HepG2 (cell line): ENCODE data around the gene TMEM41A. TPM values are rescaled to one million over a fixed set of nuclear protein-coding genes. Genes with fewer than 3 reads are reported as not detected.

ENCODE experiments used
- ATAC-seq: fragments of 200-7000 bp; cut with Tn5 transposase; 3 replicates; pipeline ENCODE4 v1.9.1; 2020; ENCODE audit warnings: mild to moderate bottlenecking, moderate library complexity
- BruUV-seq: library from RNA; stranded (reverse); fragments of 400-500 nt; replicated peaks from 2 replicates; lab custom pipeline; 2021; lab: Mats Ljungman, UMichigan
- CTCF ChIA-PET: fragments of 300-600 bp; formaldehyde crosslinking; extraction: SDS; loops from one replicate; lab custom pipeline; 2021; ENCODE audit warnings: low total read pairs, inconsistent platforms, low intra/inter-chr PET ratio; lab: Yijun Ruan, JAX
- POLR2A ChIA-PET: fragments of 350-600 bp; sonication (Branson Sonifier 250); formaldehyde crosslinking; loops from one replicate; lab custom pipeline; 2020; ENCODE audit warnings: antibody characterized with exemption, inconsistent platforms; lab: Yijun Ruan, JAX
- DNase-seq: peaks from one replicate; pipeline ENCODE4 v3.0.0-alpha.2; 2015; ENCODE audit warnings: low spot score
- FAIRE-seq: peaks from 3 replicates; lab custom pipeline; 2011; peaks lifted over from hg19 to GRCh38; lab: Jason Lieb, UNC
- H2AFZ ChIP-seq: one replicate; pipeline ENCODE4 v1.6.1; 2011; ENCODE audit warnings: low read length, inconsistent platforms
- H3K27ac ChIP-seq: fragments of 300-600 bp; 3 replicates; pipeline ENCODE4 v1.8.0; 2011; ENCODE audit warnings: mixed run types, mild to moderate bottlenecking, mixed read lengths, low read length, inconsistent platforms; ENCODE audit not compliant: insufficient read depth; ENCODE audit errors: extremely low read length
- H3K27me3 ChIP-seq, 2 experiments: fragments of 200-600 bp in 1 of 2; 2 replicates in 1 of 2; 3 replicates in 1 of 2; pipeline versions ENCODE4 v1.6.0 to v1.8.0; 2011; ENCODE audit warnings: low read length in 2 of 2, mild to moderate bottlenecking in 2 of 2, moderate library complexity in 2 of 2, inconsistent platforms in 1 of 2; ENCODE audit not compliant: insufficient read depth in 2 of 2, control insufficient read depth in 1 of 2
- H3K36me3 ChIP-seq, 2 experiments: fragments of 200-600 bp in 1 of 2; replicated peaks in 1 of 2; 2 replicates in 1 of 2; 3 replicates in 1 of 2; pipeline versions ENCODE4 v1.5.1 to v1.8.0; 2011; ENCODE audit warnings: low read length in 2 of 2, inconsistent platforms in 1 of 2; ENCODE audit not compliant: insufficient read depth in 2 of 2, control insufficient read depth in 1 of 2
- H3K4me1 ChIP-seq: 2 replicates; pipeline ENCODE4 v1.5.1; 2012; ENCODE audit warnings: low read length, inconsistent platforms; ENCODE audit not compliant: insufficient read depth
- H3K4me2 ChIP-seq: 2 replicates; pipeline ENCODE4 v1.6.0; 2011; ENCODE audit warnings: low read depth, low read length, inconsistent platforms
- H3K4me3 ChIP-seq, 3 experiments: fragments of 200-600 bp in 1 of 3; sonication (generic), shearing (Covaris generic) in 1 of 3; replicated peaks in 1 of 3; 2 replicates each; pipeline ENCODE4 v1.5.1; 2011 to 2016; ENCODE audit warnings: low read length in 3 of 3, inconsistent platforms in 2 of 3, low read depth in 2 of 3, mild to moderate bottlenecking in 2 of 3, control low read depth in 1 of 3, mixed read lengths in 1 of 3; ENCODE audit not compliant: insufficient read depth in 1 of 3
- H3K79me2 ChIP-seq: one replicate; pipeline ENCODE4 v1.6.1; 2011; ENCODE audit warnings: low read length, inconsistent platforms; ENCODE audit not compliant: insufficient read depth
- H3K9ac ChIP-seq: 2 replicates; pipeline ENCODE4 v1.6.0; 2011; ENCODE audit warnings: mild to moderate bottlenecking, low read depth, low read length, inconsistent platforms; ENCODE audit not compliant: insufficient read depth
- H3K9me3 ChIP-seq: 2 replicates; pipeline ENCODE4 v1.5.1; 2012; ENCODE audit warnings: mild to moderate bottlenecking, low read length
- H4K20me1 ChIP-seq: 2 replicates; pipeline ENCODE4 v1.6.0; 2011; ENCODE audit warnings: inconsistent platforms, mild to moderate bottlenecking, low read length, moderate library complexity; ENCODE audit not compliant: insufficient read depth
- CEBPG ChIP-seq: IDR thresholded peaks from 2 replicates; pipeline ENCODE4 v1.6.1; 2016
- ETV6 ChIP-seq: sonication (generic); formaldehyde crosslinking; conservative IDR thresholded peaks from 2 replicates; pipeline ENCODE4 v1.4.0; 2020; ENCODE audit warnings: missing genetic modification reagents
- POLR2AphosphoS2 ChIP-seq: IDR thresholded peaks from 2 replicates; pipeline ENCODE4 v1.6.1; 2011; ENCODE audit warnings: low read depth, low read length, improper control_type of control experiment
- RFXANK ChIP-seq: IDR thresholded peaks from 2 replicates; pipeline ENCODE4 v1.6.1; 2016
- RXRA ChIP-seq: sonication (generic); formaldehyde crosslinking; IDR thresholded peaks from 2 replicates; pipeline ENCODE4 v1.5.1; 2020; ENCODE audit warnings: missing genetic modification reagents
- ZFP36 ChIP-seq: fragments of 150-350 bp; IDR thresholded peaks from 2 replicates; pipeline ENCODE4 v1.6.1; 2018; ENCODE audit warnings: borderline replicate concordance, low read length, low read depth; ENCODE audit not compliant: partially characterized antibody
- ZFX ChIP-seq: sonication (generic); formaldehyde crosslinking; IDR thresholded peaks from 2 replicates; pipeline ENCODE4 v1.4.0; 2020; ENCODE audit warnings: mild to moderate bottlenecking, low read depth, missing genetic modification reagents, moderate library complexity
- ZNF354B ChIP-seq: sonication (generic); formaldehyde crosslinking; IDR thresholded peaks from 2 replicates; pipeline ENCODE4 v1.8.0; 2022; ENCODE audit warnings: mild to moderate bottlenecking, missing genetic modification reagents
- WGBS: methylation state at CpG from one replicate; pipeline ENCODE4 v1.1.6; 2017; ENCODE audit warnings: low lambda C conversion rate; 5-methylcytosine and 5-hydroxymethylcytosine counted together
- in situ Hi-C: cut with HindIII; loops from 2 replicates; pipeline ENCODE4 v1.10.0; 2017; ENCODE audit warnings: low pct_unique_long_range_greater_than_20kb; ENCODE audit not compliant: extremely low pct_ligation_motif_present
- intact Hi-C: fragments of 100-400 bp; cut with micrococcal nuclease; formaldehyde crosslinking; loops from one replicate; pipeline ENCODE4 v1.10.0; 2022; ENCODE audit not compliant: unreplicated experiment
- polyA plus RNA-seq, 8 experiments: library from polyadenylated mRNA; depleted of rRNA in 3 of 8; stranded (reverse) in 7 of 8; unstranded in 1 of 8; fragments of >200 nt; fragmentation: Illumina TruSeq in 4 of 8; extraction: Trizol in 4 of 8; gene quantifications; 2 replicates each; pipeline versions ENCODE4 v1.2.1 to v1.2.3, GENCODE V29; 2011 to 2016; ENCODE audit warnings: low read depth in 4 of 8, missing spikeins in 1 of 8, mixed read lengths in 1 of 8; ENCODE audit not compliant: insufficient read depth in 1 of 8
- total RNA-seq, 5 experiments: library from RNA; depleted of rRNA; stranded (reverse); fragments of >200 nt; fragmentation: Illumina TruSeq; extraction: Trizol; gene quantifications; 2 replicates each; pipeline ENCODE4 v1.2.3, GENCODE V29; 2016; ENCODE audit warnings: low read depth in 1 of 5
- TF ChIP-seq, protein P1 (sequence below): sonication (generic); formaldehyde crosslinking; IDR thresholded peaks from 2 replicates; pipeline ENCODE4 v1.5.0; 2020; ENCODE audit warnings: missing genetic modification reagents
- TF ChIP-seq, protein P2 (sequence below): sonication (generic); formaldehyde crosslinking; IDR thresholded peaks from 2 replicates; pipeline ENCODE4 v1.8.1; 2023; ENCODE audit warnings: mild to moderate bottlenecking, moderate library complexity, missing genetic modification reagents

Gene TMEM41A
- total and polyA plus RNA-seq, 2 of the 13 experiments (the other 11 are each of a cell fraction or from before 2014, with no cell fraction given), result 30.0 to 40.0 TPM

DNA sequence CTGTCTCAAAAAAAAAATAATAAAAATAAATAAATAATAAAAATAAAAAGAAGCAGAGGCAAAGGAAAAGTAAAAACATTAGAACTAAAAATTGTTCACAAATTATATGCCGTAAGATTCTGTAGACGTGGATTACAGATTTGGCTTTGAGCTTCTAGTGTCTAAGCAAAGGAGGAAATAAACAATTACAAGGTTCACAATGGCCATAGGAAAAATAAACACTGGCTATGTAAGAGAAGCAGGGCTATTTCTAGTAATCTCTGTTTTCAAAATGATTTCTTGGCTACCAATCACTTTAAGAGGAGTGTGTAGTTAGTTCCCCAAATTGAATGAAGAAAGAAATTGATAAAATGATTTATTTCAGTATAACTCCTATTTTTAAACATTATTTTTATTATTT is 54.5 kb downstream of the TMEM41A start:
- no peak overlapping the region for H3K4me3 ChIP-seq
- no peak overlapping the region for H3K27ac ChIP-seq
- H3K4me2 ChIP-seq, result no peak overlapping the region
- in situ Hi-C loops, result no loop called here
- 100% methylated on average over 2 of the region's 2 CpGs for WGBS
- no peaks in the 10 kb centered on the region for H3K27me3 ChIP-seq
- H2AFZ ChIP-seq, result no peak overlapping the region
- no peak for ATAC-seq
- ChIA-PET CTCF (no interaction called here), POLR2A (no interaction called here)
- no peaks in the 10 kb centered on the region for H3K79me2 ChIP-seq
- no TSS peak for BruUV-seq
- DNase-seq, result no peak
- H3K9ac ChIP-seq, result no peak overlapping the region
- H4K20me1 ChIP-seq, result no peaks in the 10 kb centered on the region
- intact Hi-C loops, result no loop called here
- TF ChIP-seq, protein P1, sequence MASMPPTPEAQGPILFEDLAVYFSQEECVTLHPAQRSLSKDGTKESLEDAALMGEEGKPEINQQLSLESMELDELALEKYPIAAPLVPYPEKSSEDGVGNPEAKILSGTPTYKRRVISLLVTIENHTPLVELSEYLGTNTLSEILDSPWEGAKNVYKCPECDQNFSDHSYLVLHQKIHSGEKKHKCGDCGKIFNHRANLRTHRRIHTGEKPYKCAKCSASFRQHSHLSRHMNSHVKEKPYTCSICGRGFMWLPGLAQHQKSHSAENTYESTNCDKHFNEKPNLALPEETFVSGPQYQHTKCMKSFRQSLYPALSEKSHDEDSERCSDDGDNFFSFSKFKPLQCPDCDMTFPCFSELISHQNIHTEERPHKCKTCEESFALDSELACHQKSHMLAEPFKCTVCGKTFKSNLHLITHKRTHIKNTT (CRISPR knock-in tag), result no peak
- no peak for TF ChIP-seq ETV6 (CRISPR knock-in tag)
- TF ChIP-seq ZFP36, result no peak
- TF ChIP-seq CEBPG, result no peak
- no peak for TF ChIP-seq ZFX (CRISPR knock-in tag)
- TF ChIP-seq, protein P2, sequence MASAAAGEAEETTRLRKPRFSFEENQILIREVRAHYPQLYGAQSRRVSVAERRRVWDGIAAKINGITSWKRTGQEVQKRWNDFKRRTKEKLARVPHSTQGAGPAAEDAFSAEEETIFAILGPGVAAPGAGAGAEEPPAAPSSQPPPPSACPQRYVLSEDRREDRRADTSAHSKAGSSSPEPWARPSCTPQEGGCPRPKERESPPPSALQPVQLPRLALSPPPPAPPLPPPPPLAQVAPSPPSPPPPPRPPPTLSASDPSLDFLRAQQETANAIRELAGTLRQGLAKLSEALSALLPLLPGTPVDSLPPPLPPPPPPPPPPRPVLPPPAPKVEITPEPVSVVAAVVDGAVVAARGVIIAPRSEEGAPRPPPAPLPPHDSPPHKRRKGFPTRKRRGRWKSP (CRISPR knock-in tag), result no peak
- no peak for TF ChIP-seq POLR2AphosphoS2
- FAIRE-seq, result no peak
- peaks cover 0 to 17% of the 10 kb centered on the region in 2 experiments; a peak in 4 of 5 replicates for H3K36me3 ChIP-seq
- H3K9me3 ChIP-seq, result no peaks in the 10 kb centered on the region
- no peaks in the 10 kb centered on the region for H3K4me1 ChIP-seq

DNA sequence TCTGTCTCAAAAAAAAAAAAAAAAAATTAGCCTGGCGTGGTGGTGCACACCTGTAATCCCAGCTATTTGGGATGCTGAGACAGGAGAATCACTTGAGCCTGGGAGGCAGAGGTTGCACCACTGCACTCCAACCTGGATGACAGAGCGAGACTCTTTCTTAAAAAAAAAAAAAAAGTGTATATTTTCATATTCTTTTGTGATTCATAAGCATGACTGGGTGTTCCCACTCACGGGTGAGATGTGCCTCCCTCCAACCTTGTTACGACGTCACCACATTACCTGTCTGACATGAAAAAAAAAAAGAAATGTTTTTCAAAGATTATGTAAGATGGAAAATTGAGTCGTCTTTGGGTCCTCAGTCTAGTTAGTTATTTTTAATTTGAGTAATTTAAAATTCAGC is 56.8 kb downstream of the TMEM41A start:
- CTCF ChIA-PET, result no interaction called here
- H3K27me3 ChIP-seq, result no peaks in the 10 kb centered on the region
- no peak for TF ChIP-seq ZNF354B (CRISPR knock-in tag)
- TF ChIP-seq RXRA (CRISPR knock-in tag), result no peak
- no peak for TF ChIP-seq RFXANK (CRISPR knock-in tag)
- TF ChIP-seq, all 625 proteins: peak for 0
- WGBS, result 96% methylated on average over 6 of the region's 6 CpGs
- H3K27ac ChIP-seq, result no peak overlapping the region
- no peaks in the 10 kb centered on the region for H3K79me2 ChIP-seq
- H4K20me1 ChIP-seq, result no peaks in the 10 kb centered on the region
- no peaks in the 10 kb centered on the region for H3K4me1 ChIP-seq
- no peak overlapping the region for H3K9ac ChIP-seq
- no TSS peak for BruUV-seq
- intact Hi-C loops, result no loop called here
- no peak overlapping the region for H3K4me2 ChIP-seq
- ATAC-seq, result no peak
- POLR2A ChIA-PET, result no interaction called here
- no peak for FAIRE-seq
- H2AFZ ChIP-seq, result no peak overlapping the region
- in situ Hi-C loops, result no loop called here
- peaks cover 2 to 27% of the 10 kb centered on the region in 2 experiments; a peak in 4 of 5 replicates for H3K36me3 ChIP-seq
- no peak overlapping the region for H3K4me3 ChIP-seq
- DNase-seq, result no peak
- H3K9me3 ChIP-seq, result no peaks in the 10 kb centered on the region
